Keratinocyte (primary cell): ENCODE results near the gene DIP2C. TPM values are rescaled to one million over a fixed set of nuclear protein-coding genes. Genes with fewer than 3 reads are reported as not detected.

Experiments used
- DNase-seq: peaks from one replicate; pipeline ENCODE4 v3.0.0-alpha.2; 2011; ENCODE audit warnings: low read depth, missing footprints, low spot score
- FAIRE-seq: peaks from 2 replicates; lab custom pipeline; 2011; peaks lifted over from hg19 to GRCh38; lab: Jason Lieb, UNC
- H2AFZ ChIP-seq: 2 replicates; pipeline ENCODE4 v1.6.0; 2012; ENCODE audit warnings: low read length, control low read depth, inconsistent platforms; ENCODE audit not compliant: control insufficient read depth
- H3K27ac ChIP-seq: 2 replicates; pipeline ENCODE4 v1.5.1; 2011; ENCODE audit warnings: low read length; ENCODE audit not compliant: control insufficient read depth, insufficient read depth
- H3K27me3 ChIP-seq: 3 replicates; pipeline ENCODE4 v1.6.0; 2011; ENCODE audit warnings: low read length; ENCODE audit not compliant: control insufficient read depth, insufficient read depth; ENCODE audit errors: extremely low read depth
- H3K36me3 ChIP-seq, 2 experiments: 2 replicates in 1 of 2; 3 replicates in 1 of 2; pipeline ENCODE4 v1.5.1; 2011; ENCODE audit warnings: low read length in 2 of 2, mild to moderate bottlenecking in 1 of 2; ENCODE audit not compliant: control insufficient read depth in 2 of 2, insufficient read depth in 2 of 2; ENCODE audit errors: extremely low read depth in 1 of 2
- H3K4me1 ChIP-seq: 3 replicates; pipeline ENCODE4 v1.5.1; 2011; ENCODE audit warnings: low read length; ENCODE audit not compliant: control insufficient read depth, insufficient read depth; ENCODE audit errors: extremely low read depth
- H3K4me2 ChIP-seq: 3 replicates; pipeline ENCODE4 v1.6.0; 2011; ENCODE audit warnings: low read depth, low read length; ENCODE audit not compliant: control insufficient read depth, insufficient read depth; ENCODE audit errors: extremely low read depth
- H3K4me3 ChIP-seq, 3 experiments: fragments of 200-600 bp in 1 of 3; sonication (generic) in 1 of 3; 2 replicates in 2 of 3; 3 replicates in 1 of 3; pipeline ENCODE4 v1.5.1; 2011 to 2016; ENCODE audit warnings: low read length in 3 of 3, mild to moderate bottlenecking in 3 of 3, control low read depth in 2 of 3, inconsistent platforms in 1 of 3, low read depth in 1 of 3, mixed read lengths in 1 of 3, mixed run types in 1 of 3, moderate library complexity in 1 of 3; ENCODE audit not compliant: control insufficient read depth in 2 of 3, insufficient read depth in 2 of 3; ENCODE audit errors: extremely low read depth in 1 of 3
- H3K79me2 ChIP-seq: 2 replicates; pipeline ENCODE4 v1.6.0; 2012; ENCODE audit warnings: low read length; ENCODE audit not compliant: control insufficient read depth, insufficient read depth
- H3K9ac ChIP-seq: 3 replicates; pipeline ENCODE4 v1.6.0; 2011; ENCODE audit warnings: low read length; ENCODE audit not compliant: control insufficient read depth, insufficient read depth; ENCODE audit errors: extremely low read depth
- H3K9me1 ChIP-seq: 3 replicates; pipeline ENCODE4 v1.6.0; 2011; ENCODE audit warnings: low read length; ENCODE audit not compliant: control insufficient read depth, insufficient read depth; ENCODE audit errors: extremely low read depth
- H3K9me3 ChIP-seq: 2 replicates; pipeline ENCODE4 v1.5.1; 2012; ENCODE audit warnings: low read depth, low read length; ENCODE audit not compliant: control insufficient read depth
- H4K20me1 ChIP-seq: 3 replicates; pipeline ENCODE4 v1.6.0; 2011; ENCODE audit warnings: low read length; ENCODE audit not compliant: control insufficient read depth, insufficient read depth; ENCODE audit errors: extremely low read depth
- EZH2 ChIP-seq: IDR thresholded peaks from one replicate; pipeline ENCODE4 v1.6.1; 2012; ENCODE audit warnings: inconsistent platforms, mild to moderate bottlenecking, low read length, moderate library complexity
- dilution Hi-C: fragments of 300-500 bp; cut with MboI; formaldehyde crosslinking; loops from one replicate; pipeline ENCODE4 v1.7.0; 2020; ENCODE audit warnings: low sequenced_read_pairs; ENCODE audit not compliant: extremely low pct_ligation_motif_present
- polyA plus RNA-seq, 5 experiments: library from polyadenylated mRNA; depleted of rRNA in 3 of 5; stranded (reverse) in 3 of 5; stranded (forward) in 1 of 5; unstranded in 1 of 5; fragments of >200 nt; gene quantifications; 1 replicate in 1 of 5; 2 replicates in 3 of 5; 3 replicates in 1 of 5; pipeline versions ENCODE4 v1.2.1 to v1.2.3, GENCODE V29; 2011 to 2012; ENCODE audit warnings: missing spikeins in 2 of 5, low read depth in 1 of 5, low replicate concordance in 1 of 5
- TF ChIP-seq, protein P1 (sequence below), 3 experiments: IDR thresholded peaks in 1 of 3; conservative IDR thresholded peaks in 1 of 3; optimal IDR thresholded peaks in 1 of 3; 2 replicates in 2 of 3; 3 replicates in 1 of 3; pipeline versions ENCODE3 to v1.5.1; 2011; ENCODE audit warnings: low read length in 3 of 3, mild to moderate bottlenecking in 3 of 3, moderate library complexity in 2 of 3, control low read depth in 1 of 3, inconsistent platforms in 1 of 3; ENCODE audit not compliant: insufficient read depth in 2 of 3; ENCODE audit errors: extremely low read depth in 1 of 3

Gene DIP2C
- polyA plus RNA-seq, 1 donor (not counting 4 experiments of a cell fraction or from before 2014, with no cell fraction given): 1.3 TPM

DNA sequence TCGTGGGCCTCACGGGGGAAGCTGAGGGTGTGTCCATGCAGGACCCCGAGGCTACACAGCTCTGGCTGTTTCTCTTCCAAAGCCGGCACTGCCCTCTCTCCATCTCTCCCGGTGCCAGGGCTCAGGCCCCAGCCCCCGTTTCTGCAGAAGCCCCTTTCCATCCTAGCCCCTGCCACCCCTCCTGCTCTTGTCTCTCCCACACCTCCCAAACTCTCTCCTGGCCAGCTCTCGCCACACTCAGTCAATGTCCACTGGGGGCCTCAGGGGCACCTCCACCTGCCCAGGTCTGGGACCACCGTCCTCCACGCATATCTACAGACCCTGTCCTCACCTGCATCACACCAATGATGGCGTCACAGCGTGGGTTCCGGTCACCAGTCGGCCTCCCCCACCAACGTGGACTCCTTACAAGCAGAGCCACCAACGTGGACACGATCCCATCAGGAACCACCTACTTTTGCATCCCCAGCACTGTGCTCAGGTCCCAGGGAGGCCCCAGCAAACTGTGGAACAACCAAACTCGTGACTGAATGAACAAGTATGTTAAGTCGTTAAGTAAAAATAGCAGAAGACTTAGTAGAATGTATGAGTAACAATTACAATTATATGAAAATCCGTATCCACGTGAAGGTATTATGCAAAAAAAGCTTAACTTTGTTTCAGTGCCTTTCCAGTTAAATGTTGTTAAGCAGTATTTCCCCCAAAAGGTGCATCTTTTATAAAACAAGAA is 38.4 kb downstream of the DIP2C start:
- Histone ChIP-seq H3K27ac (no peak overlapping the region), H3K4me1 (no peaks in the 10 kb centered on the region), H3K36me3 (no peaks in the 10 kb centered on the region), H4K20me1 (no peaks in the 10 kb centered on the region), H3K27me3 (no peaks in the 10 kb centered on the region), H3K4me2 (no peak overlapping the region), H3K4me3 (no peak overlapping the region), H2AFZ (no peak overlapping the region), H3K79me2 (no peaks in the 10 kb centered on the region), H3K9me1 (no peaks in the 10 kb centered on the region), H3K9me3 (peaks cover 5% of the 10 kb centered on the region), H3K9ac (no peak overlapping the region)
- DNase-seq (no peak), FAIRE-seq (no peak)
- dilution Hi-C loops: no loop called here
- TF ChIP-seq, protein P1, sequence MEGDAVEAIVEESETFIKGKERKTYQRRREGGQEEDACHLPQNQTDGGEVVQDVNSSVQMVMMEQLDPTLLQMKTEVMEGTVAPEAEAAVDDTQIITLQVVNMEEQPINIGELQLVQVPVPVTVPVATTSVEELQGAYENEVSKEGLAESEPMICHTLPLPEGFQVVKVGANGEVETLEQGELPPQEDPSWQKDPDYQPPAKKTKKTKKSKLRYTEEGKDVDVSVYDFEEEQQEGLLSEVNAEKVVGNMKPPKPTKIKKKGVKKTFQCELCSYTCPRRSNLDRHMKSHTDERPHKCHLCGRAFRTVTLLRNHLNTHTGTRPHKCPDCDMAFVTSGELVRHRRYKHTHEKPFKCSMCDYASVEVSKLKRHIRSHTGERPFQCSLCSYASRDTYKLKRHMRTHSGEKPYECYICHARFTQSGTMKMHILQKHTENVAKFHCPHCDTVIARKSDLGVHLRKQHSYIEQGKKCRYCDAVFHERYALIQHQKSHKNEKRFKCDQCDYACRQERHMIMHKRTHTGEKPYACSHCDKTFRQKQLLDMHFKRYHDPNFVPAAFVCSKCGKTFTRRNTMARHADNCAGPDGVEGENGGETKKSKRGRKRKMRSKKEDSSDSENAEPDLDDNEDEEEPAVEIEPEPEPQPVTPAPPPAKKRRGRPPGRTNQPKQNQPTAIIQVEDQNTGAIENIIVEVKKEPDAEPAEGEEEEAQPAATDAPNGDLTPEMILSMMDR (optimal IDR thresholded peaks at IDR 0.05 in 1 of 3, IDR thresholded peaks at IDR 0.05 in 1 of 3, conservative IDR thresholded peaks at IDR 0.05 in 1 of 3; ENCODE audit: extremely low read depth in 1 of 3, insufficient read depth in 2 of 3, low read length in 3 of 3): no peak
- TF ChIP-seq EZH2: no peak

DNA sequence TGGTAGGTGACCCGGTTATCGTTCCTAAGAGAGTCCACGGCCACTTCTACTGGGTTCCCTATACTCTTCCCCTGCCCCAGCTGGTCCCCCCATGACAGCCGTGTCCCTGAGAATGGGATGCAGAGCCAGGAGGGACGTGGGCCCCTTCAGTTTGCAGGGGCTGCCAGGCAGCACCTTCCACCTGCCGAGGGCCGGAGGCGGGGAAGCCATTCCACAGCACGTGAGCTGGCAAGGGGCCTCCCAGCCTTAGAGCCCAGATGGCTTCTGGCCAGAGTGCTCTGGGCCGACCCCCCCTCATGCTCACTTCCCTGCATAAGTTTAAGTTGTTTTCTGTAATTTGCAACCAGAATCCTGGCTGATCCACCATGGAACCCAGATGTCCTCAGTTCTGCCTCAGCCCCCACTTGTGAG is 39.0 kb downstream of the DIP2C start:
- Histone ChIP-seq H3K4me1 (no peaks in the 10 kb centered on the region), H3K79me2 (no peaks in the 10 kb centered on the region), H3K27me3 (no peaks in the 10 kb centered on the region), H4K20me1 (no peaks in the 10 kb centered on the region), H2AFZ (no peak overlapping the region), H3K9me1 (no peaks in the 10 kb centered on the region), H3K4me3 (no peak overlapping the region), H3K9me3 (peaks cover 5% of the 10 kb centered on the region), H3K4me2 (no peak overlapping the region), H3K36me3 (no peaks in the 10 kb centered on the region), H3K27ac (no peak overlapping the region), H3K9ac (no peak overlapping the region)
- FAIRE-seq (no peak), DNase-seq (no peak)
- dilution Hi-C loops: no loop called here
- TF ChIP-seq, protein P1 (optimal IDR thresholded peaks at IDR 0.05 in 1 of 3, IDR thresholded peaks at IDR 0.05 in 1 of 3, conservative IDR thresholded peaks at IDR 0.05 in 1 of 3; ENCODE audit: extremely low read depth in 1 of 3, insufficient read depth in 2 of 3, low read length in 3 of 3): no peak
- TF ChIP-seq EZH2: no peak
